NCI-H1930 (cell line): ENCODE data around the gene SYNE2.

Experiments
- DNase-seq, 2 experiments: peaks; one replicate each; lab custom pipeline; 2025; lab: John Stamatoyannopoulos, UW

Gene SYNE2

DNA sequence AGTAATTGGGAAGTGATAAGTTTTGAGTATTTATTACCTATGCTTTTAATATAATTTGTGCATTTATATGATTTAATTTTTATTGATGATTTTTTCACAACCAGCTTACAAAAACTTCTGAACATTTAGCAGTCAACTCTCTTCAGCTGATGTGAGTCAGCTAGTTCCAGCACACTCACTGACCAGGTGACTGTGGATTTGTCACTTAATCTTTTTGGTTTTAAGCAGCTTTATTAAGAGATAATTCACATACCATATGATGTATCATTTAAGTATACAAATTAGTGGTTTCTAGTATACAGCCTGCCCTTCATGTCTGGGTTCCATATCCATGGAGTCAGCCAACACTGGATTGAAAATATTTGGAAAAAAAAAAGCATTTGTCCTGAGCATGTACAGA, 103.5 kb downstream of the SYNE2 start:
- DNase-seq = no peak

DNA sequence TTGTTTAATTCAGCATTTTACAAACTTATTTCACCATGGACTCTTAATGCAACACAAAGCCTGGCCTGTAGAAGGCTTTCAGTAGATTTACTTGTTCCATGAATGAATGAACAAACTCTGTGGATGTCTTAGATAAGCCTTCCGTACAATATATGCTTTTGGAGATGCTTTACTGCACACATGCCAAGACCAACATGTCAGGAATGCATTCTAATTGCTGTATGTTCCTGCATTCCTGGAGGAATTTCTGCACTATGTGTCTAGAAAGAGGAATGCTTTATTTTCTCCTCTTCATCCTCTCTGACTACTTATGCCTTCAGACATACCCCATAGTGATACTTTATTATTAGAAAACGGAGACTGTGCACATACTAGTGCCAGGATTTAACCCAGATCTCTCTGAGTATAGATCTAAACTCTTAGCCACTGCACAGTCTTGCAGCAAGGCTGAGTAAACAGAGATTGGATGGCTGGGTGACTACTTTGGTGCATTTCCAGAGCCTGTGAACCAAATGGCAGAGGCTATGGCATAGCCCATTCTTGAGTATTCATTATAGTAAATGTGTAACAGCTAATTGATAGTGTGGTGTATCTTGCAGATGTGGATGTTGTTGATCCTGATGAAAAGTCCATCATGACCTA, 108.2 kb downstream of the SYNE2 start:
- DNase-seq = no peak

DNA sequence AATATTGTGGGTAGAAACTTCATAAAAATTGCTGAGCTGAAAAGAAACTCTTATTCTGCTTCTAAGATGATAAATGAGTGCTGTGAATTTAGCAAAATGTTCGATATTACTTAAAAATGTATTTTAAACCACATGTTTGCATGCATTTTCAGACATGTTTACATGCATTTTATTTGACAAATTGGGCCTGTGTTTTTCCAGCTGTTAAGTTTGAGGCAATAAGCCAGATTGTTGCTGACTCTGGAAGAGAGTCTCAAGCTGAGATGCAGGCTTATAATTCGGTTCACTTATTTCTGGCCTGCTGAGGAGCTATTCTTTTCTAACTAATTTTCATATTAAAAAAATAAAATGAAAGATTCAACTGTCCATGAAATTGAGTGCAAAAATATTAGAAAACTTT, 110.1 kb downstream of the SYNE2 start:
- DNase-seq = peak in 1 of 2 experiments; percentile 15

DNA sequence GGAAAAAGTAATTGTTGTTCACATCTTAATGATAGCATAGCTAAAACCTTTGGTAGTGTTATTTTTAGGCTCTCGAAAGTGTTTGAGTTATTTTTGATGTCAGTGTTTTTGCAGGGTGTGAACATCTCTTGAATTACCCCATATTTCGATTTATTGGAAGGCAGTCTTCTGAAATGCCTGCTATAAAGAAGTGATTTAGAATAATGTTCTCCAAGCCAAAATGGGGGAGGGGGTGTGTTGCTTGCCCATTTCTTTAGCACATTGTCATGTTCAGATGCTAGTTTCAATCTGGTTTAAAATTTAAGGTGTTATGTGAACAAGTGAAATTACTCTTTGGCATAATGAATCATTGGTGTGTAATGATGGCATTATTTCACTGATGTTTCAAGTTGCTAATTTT, 110.6 kb downstream of the SYNE2 start:
- DNase-seq = no peak

DNA sequence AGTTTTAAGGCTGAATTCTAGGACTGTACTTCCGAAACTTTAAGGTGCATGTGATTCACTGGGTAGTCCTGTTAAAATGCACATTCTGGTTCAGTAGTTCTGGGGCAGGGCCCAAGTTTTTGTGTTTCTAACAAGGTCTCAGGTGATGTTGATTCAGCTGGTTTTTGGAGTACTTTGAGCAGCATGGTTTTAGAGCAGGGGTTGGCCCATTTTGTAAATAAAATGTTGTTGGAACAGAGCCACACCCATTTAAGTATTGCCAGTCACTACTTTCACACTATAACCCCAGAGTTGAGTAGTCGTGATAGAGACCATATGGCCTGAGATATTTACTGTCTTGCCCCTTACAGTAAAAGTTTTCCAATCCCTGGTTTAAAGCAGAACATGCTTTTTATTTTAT, 111.3 kb downstream of the SYNE2 start:
- DNase-seq = no peak

DNA sequence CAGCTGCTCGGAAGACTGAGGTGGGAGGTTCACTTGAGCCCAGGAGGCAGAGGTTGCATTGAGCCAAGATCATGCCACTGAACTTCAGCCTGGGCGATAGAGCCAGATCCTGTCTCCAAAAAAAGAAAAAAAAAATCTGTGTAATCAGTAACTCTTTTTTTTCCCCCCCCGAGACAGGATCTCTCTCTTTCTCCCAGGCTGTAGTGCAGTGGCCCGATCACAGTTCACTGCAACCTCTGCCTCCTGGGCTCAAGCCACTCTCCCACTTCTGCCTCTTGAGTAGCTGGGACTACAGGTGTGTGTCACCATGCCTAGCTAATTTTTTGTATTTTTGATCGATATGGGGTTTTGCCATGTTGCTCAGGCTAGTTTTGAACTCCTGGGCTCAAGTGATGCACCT, 113.6 kb downstream of the SYNE2 start:
- no peak for DNase-seq

DNA sequence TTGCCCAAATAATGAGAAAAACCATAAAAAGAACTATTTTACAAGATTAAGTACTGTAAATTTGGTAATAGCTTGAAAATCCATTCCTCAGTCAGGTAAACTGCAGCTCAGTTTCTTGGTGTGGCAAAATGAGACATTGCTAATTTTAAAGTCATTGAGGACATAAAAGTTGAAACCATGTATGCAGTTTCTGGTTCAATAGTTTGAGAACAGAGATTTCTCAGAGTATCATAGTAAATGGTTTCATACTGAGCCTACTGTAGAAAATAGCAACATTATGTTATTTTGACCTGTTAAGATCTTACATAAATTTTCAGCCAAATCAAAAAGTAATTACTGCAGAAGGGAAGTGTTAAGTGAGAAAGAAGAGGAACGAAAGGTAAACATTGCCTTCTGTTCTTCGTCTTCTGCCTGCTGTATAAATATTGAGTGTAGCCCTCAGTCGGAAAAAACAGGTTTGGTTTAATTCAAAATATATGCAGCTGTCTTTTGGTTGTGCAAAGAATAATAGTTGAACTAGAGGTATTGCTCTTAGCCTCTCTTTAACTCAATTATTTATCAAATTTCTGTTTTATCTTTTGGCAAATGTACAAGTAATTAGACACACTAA, 119.6 kb downstream of the SYNE2 start:
- no peak for DNase-seq

DNA sequence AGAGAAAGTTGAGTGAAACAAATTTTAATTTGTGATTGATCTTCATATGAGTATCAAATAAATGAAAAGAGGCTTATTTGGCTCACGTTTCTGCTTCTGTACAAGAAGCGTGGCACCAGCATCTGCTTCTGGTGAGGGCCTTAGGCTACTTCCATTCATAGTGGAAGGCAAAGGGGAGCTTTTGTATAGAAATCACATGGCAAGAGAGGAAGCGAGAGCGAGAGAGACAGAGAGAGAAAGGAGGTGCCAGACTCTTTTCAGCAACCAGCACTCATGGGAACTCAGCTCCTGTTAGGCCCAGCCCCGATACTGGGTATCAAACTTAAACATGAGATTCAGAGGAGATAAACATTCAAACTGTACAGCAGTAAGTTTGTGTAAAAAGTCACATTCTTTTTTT, 121.4 kb downstream of the SYNE2 start:
- DNase-seq = no peak

DNA sequence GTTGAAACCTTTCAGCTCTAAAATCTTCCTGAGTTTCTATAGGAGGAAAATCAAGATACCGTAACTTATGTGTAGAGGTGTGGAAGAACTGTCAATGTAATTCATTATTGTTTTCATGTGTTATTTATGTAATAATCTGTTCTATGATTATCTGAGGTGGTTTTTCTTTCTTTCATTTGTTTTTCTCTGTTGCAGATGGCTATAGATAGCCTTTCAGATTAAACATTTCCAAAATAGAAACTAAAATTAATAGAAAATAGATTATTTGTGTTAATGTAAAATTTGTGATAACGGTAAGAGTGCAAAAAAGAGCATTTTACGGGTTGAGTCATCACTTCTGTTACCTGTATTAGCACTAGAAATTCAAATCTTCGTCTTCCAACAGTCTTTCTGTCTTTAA, 128.8 kb downstream of the SYNE2 start:
- DNase-seq = no peak

DNA sequence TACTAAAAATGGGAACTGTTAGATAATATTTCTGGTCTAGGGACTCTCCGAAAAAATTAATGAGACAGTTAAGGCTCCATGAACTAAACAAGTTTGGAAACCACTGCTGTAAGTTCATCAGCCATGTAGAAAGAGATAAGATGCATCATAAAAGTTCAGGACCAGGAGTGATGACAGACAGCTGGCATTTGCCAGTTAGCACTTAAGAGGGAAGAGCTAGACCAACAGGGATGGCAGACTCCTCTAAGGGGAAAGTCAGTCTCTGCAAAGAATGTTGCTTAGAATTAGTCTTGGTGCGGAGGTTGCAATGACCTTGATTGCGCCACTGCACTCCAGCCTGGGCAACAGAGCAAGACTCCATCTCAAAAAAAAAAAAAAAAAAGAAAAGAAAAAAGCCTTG, 129.4 kb downstream of the SYNE2 start:
- no peak for DNase-seq

DNA sequence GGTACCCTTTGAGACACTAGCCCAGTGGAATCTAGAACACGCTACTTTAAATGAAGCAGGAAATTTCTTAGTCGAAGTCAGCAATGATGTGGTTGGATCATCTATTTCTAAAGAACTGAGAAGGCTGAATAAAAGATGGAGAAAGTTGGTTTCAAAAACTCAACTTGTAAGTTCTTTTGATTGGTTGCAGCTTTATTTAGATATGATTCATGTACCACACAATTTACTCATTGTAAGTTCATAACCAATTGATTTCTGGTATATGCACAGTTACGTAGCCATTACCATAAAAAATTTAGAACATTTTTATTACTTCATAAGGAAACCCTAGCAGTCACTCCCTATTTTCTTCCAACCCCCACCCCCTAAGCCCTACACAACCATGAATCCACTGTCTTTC, 129.8 kb downstream of the SYNE2 start:
- DNase-seq = no peak

DNA sequence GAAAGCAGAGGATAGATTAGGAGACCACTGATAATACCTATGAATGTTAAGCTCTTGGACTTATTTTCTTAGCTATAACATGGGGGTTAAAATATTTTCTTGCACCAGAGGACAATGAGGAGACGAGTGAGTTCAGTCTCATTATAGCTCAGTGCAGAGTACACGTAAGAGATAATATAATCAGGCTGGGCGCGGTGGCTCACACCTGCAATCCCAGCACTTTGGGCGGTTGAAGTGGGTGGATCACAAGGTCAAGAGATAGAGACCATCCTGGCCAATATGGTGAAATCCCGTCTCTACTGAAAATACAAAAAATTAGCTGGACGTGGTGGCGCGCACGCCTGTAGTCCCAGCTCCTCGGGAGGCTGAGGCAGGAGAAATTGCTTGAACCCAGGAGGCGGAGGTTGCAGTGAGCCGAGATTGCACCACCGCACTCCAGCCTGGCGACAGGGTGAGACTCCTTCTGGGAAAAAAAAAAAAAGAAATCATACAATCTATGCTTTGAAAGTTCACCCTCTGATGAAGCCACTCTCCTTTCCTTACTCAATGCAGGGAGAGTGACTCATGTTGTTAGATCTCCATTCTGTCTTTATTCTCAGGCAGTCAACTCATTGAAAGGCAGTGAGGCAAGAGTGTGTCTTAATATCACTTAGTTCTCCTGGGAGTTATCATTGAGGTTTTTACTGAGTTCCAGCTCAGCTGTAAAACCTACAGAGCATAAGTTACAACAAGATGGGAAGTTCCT, 134.2 kb downstream of the SYNE2 start:
- no peak for DNase-seq

DNA sequence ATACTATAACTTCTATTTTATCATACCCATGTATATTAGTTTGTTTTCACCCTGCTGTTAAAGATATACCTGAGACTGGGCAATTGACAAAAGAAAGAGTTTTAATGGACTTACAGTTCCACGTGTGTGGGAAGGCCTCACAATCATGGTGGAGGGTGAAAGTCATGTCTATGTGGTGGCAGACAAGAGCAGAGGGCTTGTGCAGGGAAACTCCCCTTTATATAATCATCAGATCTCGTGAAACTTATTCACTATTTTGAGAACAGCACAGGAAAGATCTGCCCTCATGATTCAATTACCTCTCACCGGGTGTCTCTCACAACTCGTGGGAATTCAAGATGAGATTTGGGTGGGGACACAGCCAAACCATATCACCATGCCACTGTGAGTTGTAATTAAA, 135.8 kb downstream of the SYNE2 start:
- no peak for DNase-seq

DNA sequence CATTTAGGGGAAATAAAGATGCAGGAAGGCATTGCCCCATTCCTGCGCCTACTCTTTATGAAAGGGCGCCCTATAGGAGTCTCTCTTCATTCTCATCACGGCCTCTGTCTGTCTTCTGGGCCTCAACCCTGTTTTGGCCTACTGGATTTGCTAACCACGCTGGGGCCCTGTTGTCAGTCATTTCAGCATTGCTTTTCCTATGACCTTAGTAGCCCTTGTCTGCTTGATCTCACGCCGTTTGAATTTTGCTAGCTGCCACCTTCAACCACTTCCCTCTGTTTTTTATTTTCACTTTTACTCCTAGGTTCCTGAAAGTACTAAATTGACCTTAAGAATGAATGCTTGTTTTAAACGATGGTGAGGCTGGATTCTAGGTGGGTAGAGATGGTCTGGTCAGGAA, 139.0 kb downstream of the SYNE2 start:
- DNase-seq = no peak

DNA sequence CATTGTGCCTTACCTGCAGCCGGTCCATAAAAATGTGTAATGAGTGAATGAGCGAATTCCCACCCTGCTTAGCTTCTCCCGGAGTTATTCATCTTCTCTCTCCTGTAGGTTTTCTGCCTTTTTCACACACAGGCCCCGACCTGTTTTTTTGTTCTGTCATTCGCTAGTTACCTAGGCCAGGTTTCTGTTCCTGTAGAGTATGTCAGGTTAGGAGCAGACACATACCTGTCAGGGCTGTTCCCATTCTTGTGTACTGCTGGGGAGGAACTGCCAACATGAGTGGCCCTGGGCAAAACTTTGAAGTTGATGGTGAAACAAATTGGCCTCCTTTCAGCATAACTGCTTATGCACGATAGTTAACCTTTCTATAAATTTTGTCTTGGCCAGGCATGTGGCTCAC, 140.1 kb downstream of the SYNE2 start:
- DNase-seq = no peak

DNA sequence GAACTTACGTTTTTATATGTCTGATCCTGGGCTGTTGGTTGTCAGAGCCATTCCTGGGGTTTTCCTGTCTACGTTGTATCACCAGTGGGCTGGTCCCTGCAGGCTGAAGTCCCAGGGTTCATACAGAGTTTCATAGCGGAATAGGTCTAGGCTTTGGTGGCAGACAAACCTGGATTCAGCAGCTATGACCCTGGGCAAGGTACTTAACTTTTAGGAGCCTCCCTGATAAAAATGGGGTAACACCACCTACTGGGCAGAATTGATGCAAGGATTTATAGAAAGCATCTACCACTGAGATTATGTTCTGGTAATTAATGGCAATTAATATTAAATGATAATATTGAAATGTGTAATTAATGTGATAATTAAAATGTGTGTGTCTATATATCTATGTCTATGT, 141.2 kb downstream of the SYNE2 start:
- no peak for DNase-seq

DNA sequence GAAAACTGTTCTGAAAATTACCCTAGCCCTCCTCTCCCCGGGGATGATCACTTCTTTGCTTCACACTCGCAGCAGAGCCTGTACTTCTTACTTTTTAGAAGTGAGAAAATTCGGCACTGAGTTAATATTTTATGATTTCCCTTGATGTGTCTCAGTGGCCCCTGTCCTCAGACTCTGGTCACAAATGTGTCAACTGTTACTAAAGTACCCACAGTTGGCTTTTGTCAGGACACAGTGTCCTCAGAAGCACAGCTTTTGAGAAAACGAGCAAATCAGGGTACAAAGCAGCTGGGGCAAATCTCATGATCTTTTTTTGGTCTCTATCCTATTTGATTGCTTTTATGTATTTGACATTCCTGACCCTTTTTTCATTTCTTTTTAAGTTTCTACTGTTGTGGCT, 142.5 kb downstream of the SYNE2 start:
- no peak for DNase-seq

DNA sequence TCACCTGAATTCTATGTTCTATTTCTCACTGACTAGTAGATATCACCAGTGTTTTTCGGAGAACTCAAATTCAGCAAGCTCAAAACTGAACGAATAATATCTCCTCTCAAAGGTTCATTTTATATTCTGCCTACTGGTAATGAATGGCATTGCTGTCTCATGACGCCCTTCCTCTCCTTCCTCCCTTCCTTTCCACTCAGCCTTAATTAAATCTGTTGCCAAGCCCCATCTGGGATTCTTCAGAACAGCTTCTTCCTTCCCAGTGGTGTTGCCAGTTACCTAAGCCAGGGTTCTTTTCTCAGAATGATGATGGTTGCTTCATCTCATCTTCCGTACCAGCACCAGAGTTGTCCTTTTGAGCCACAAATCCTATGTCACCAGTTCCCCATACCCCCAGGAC, 143.2 kb downstream of the SYNE2 start:
- no peak for DNase-seq

DNA sequence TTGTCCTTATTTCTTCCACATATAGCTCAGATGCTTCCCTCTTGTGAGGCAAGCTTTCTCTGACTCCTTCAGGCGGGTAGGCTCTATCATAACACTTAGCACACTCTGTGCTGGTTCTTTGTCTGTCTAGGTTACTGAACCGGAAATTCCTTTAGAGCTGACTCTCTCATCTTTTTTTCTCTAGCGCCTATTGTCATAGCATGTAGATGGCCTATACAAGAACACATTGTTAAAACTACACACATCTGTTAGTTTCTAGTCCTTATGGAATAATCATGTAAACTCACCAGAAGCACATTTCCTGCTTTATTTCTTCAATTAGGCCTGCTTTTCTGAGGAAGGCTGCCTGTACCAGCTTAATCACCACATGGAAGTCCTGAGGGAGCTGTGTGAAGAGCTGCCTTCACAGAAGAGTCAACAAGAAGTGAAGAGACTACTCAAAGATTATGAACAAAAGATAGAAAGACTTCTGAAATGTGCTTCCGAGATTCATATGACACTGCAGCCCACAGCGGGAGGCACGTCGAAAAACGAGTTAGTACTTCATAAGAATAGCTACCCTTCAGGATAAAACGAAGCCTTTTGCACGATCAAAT, 143.9 kb downstream of the SYNE2 start:
- DNase-seq = no peak

DNA sequence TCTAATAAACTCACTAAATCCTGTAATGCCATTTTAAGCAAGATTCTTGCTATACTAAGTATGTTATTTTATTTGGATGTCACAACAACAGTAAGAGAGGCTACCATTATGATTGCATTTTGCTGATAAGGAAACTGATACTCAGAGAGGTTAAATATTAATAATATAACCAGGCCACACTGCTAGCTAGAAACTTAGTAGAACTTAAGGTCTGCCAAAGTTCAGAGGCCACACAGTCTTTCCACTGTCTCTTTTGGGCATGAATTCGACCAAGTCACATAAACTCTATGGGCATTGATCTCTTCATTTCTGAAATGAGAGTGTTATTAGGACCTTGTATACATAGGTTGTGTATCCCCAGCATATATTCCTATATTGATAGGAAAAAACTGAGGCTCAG, 147.9 kb downstream of the SYNE2 start:
- no peak for DNase-seq

DNA sequence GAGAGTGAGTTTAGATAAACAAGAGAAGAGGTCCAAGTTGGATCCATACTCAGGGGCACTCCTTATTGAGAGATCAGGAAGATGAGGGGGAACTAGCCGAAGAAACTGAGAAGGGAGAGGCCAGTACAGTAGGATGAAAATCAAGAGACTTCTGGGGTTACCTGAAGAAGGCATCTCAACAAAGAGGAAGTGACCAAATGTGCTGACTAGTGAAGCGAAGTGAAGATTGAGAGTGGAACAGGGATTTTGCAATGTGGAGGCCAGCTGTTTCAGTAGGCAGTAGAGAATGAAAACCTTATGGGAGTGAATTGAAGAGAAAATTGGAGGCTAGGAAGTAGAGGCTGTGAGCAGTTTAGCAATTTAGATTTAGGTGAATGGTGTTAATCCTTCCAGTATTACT, 153.0 kb downstream of the SYNE2 start:
- no peak for DNase-seq

DNA sequence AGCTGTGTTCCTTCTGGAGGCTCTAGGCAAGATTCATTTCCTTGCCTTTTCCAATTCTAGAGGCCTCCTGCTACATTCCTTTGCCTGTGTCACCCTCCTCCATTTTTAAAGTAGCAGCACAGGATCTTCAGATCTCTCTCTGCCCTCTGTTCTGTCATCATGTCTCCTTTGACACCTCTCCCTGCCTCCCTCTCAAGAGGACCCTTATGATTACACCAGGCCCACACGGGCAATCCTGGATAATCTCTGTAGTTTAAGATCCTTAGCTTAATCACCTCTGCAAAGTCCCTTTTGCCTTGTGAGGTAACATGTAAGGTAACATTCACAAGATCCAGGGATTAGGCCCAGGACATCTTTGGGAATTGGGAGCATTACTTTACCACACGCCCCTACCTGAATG, 155.2 kb downstream of the SYNE2 start:
- no peak for DNase-seq

DNA sequence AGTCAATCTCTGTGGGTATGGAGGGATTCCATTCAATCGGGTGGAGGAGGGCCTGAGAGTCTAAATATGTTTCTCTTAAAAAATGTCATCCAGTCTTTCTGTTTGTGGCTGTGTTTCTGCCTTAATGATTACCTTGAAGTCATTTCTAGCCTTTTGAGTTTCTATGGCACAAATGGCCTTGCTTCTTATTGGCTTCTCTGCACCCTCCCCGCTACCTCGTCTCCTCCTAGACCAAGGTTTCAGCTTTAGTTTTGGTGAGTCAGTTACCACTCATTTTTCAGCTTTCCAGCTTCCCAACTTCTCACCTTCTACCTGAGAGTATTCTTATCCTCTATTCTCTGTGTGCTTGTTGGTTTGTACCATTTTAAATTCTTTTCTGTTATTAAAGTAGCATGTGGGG, 159.2 kb downstream of the SYNE2 start:
- DNase-seq = no peak
